ENCODE results near the gene TMEM114.

- TF ChIP-seq EZH2phosphoT487 (IDR thresholded peaks at IDR 0.05; ENCODE audit: insufficient read depth, low read depth) (no peak), EZH2 (IDR thresholded peaks at IDR 0.05; ENCODE audit: insufficient read depth, poor library complexity, severe bottlenecking) (no peak)
Observed at GRCh38 chr16:8564934-8565345, 25.4 kb downstream of the TMEM114 start.
